B cell (primary cell): ENCODE measurements around the gene PHF21B. TPM values are rescaled to one million over a fixed set of nuclear protein-coding genes. Genes with fewer than 3 reads are reported as not detected.

Experiments
- ATAC-seq: fragments of 200-7000 bp; cut with Tn5 transposase; one replicate; pipeline ENCODE4 v1.10.0; 2021; ENCODE audit warnings: low read depth, mild to moderate bottlenecking, moderate number of reproducible peaks, moderate library complexity
- CTCF ChIA-PET: fragments of 350-600 bp; sonication (Branson Sonifier 250); formaldehyde crosslinking; loops from one replicate; lab custom pipeline; 2021; ENCODE audit warnings: antibody characterized with exemption, inconsistent platforms; lab: Charles Lee
- POLR2A ChIA-PET: fragments of 350-600 bp; sonication (Branson Sonifier 250); formaldehyde crosslinking; loops from one replicate; lab custom pipeline; 2021; ENCODE audit warnings: antibody characterized with exemption; lab: Charles Lee
- DNase-seq: peaks from one replicate; pipeline ENCODE4 v3.0.0; 2013
- H2AFZ ChIP-seq: 2 replicates; pipeline ENCODE4 v1.6.1; 2012; ENCODE audit warnings: mild to moderate bottlenecking, low read depth, low read length; ENCODE audit not compliant: insufficient read depth, poor library complexity, severe bottlenecking
- H3K27ac ChIP-seq, 2 donors: 1 replicate in 1 of 2; 2 replicates in 1 of 2; pipeline ENCODE4 v1.5.1; 2012 to 2013; ENCODE audit warnings: low read length in 2 of 2, mild to moderate bottlenecking in 2 of 2, moderate library complexity in 1 of 2
- H3K27me3 ChIP-seq, 4 experiments: fragments of 200-600 bp in 1 of 4; sonication (generic) in 1 of 4; replicated peaks in 1 of 4; 1 replicate in 2 of 4; 2 replicates in 2 of 4; pipeline versions ENCODE4 v1.6.1 to v1.7.0; 2013 to 2016; ENCODE audit warnings: low read length in 3 of 4, mild to moderate bottlenecking in 2 of 4, mixed read lengths in 1 of 4, moderate library complexity in 1 of 4; ENCODE audit not compliant: insufficient read depth in 4 of 4, control insufficient read depth in 3 of 4; ENCODE audit errors: control extremely low read depth in 1 of 4
- H3K36me3 ChIP-seq, 2 experiments: replicated peaks in 1 of 2; 1 replicate in 1 of 2; 2 replicates in 1 of 2; pipeline versions ENCODE4 v1.6.1 to v1.7.1; 2013; ENCODE audit warnings: low read length in 1 of 2; ENCODE audit not compliant: insufficient read depth in 2 of 2, control insufficient read depth in 1 of 2; ENCODE audit errors: control extremely low read depth in 1 of 2, extremely low read depth in 1 of 2
- H3K4me1 ChIP-seq, 2 donors: fragments of 200-600 bp in 1 of 2; sonication (generic) in 1 of 2; 1 replicate in 1 of 2; 2 replicates in 1 of 2; pipeline versions ENCODE4 v1.5.1 to v1.6.1; 2013 to 2017; ENCODE audit warnings: low read length in 2 of 2; ENCODE audit not compliant: control insufficient read depth in 2 of 2, insufficient read depth in 2 of 2
- H3K4me2 ChIP-seq: replicated peaks from 2 replicates; pipeline ENCODE3; 2012; ENCODE audit warnings: mild to moderate bottlenecking, low read depth, low read length; ENCODE audit not compliant: poor library complexity, severe bottlenecking
- H3K4me3 ChIP-seq, 5 experiments: fragments of 200-600 bp in 1 of 5; sonication (generic) in 1 of 5; 1 replicate in 3 of 5; 2 replicates in 2 of 5; pipeline versions ENCODE4 v1.5.1 to v1.7.0; 2011 to 2016; ENCODE audit warnings: low read length in 4 of 5, mild to moderate bottlenecking in 4 of 5, low read depth in 2 of 5, control low read depth in 1 of 5, moderate library complexity in 1 of 5; ENCODE audit not compliant: insufficient read depth in 1 of 5; ENCODE audit errors: control extremely low read depth in 1 of 5, extremely low read depth in 1 of 5
- H3K79me2 ChIP-seq: fragments of 200-600 bp; sonication (generic); one replicate; pipeline ENCODE4 v1.6.0; 2016; ENCODE audit warnings: low read length; ENCODE audit not compliant: control insufficient read depth, insufficient read depth
- H3K9ac ChIP-seq: fragments of 200-600 bp; sonication (generic); 2 replicates; pipeline ENCODE4 v1.6.1; 2017; ENCODE audit warnings: mild to moderate bottlenecking, low read length, moderate library complexity
- H3K9me3 ChIP-seq, 3 donors: one replicate each; pipeline versions ENCODE4 v1.6.1 to v1.7.1; 2013; ENCODE audit warnings: low read length in 2 of 3; ENCODE audit not compliant: control insufficient read depth in 2 of 3, insufficient read depth in 1 of 3; ENCODE audit errors: control extremely low read depth in 1 of 3
- H4K20me1 ChIP-seq: 2 replicates; pipeline ENCODE4 v1.6.0; 2012; ENCODE audit warnings: mild to moderate bottlenecking, low read length; ENCODE audit not compliant: insufficient read depth, control insufficient read depth, poor library complexity, severe bottlenecking
- H3K27ac Mint-ChIP-seq: one replicate; pipeline ENCODE4 v1.8.0; 2021; ENCODE audit warnings: mixed read lengths
- H3K27me3 Mint-ChIP-seq: one replicate; pipeline ENCODE4 v1.8.0; 2021; ENCODE audit warnings: mixed read lengths
- H3K4me1 Mint-ChIP-seq: one replicate; pipeline ENCODE4 v1.8.0; 2021; ENCODE audit warnings: mixed read lengths
- H3K4me3 Mint-ChIP-seq: one replicate; pipeline ENCODE4 v1.8.0; 2021; ENCODE audit warnings: mixed read lengths
- H3K9me3 Mint-ChIP-seq: one replicate; pipeline ENCODE4 v1.8.0; 2022; ENCODE audit warnings: mixed read lengths; ENCODE audit not compliant: insufficient read depth
- EZH2 ChIP-seq: IDR thresholded peaks from 2 replicates; pipeline ENCODE4 v1.6.1; 2012; ENCODE audit warnings: borderline replicate concordance, low read depth, mild to moderate bottlenecking, moderate library complexity, low read length; ENCODE audit not compliant: insufficient read depth, poor library complexity, severe bottlenecking
- WGBS: methylation state at CpG from one replicate; pipeline ENCODE4 v1.1.5; 2013; ENCODE audit warnings: missing lambda C conversion rate; ENCODE audit not compliant: insufficient coverage; 5-methylcytosine and 5-hydroxymethylcytosine counted together
- intact Hi-C: fragments of 100-400 bp; cut with micrococcal nuclease; formaldehyde crosslinking; loops from one replicate; pipeline ENCODE4 v1.10.0; 2022
- polyA plus RNA-seq: library from polyadenylated mRNA; depleted of rRNA; stranded (reverse); fragments of >200 nt; gene quantifications from 2 replicates; pipeline ENCODE4 v1.2.3, GENCODE V29; 2012
- total RNA-seq, 2 donors: library from RNA; stranded (reverse); fragments of 120-200 nt in 1 of 2; gene quantifications; 1 replicate in 1 of 2; 2 replicates in 1 of 2; pipeline versions ENCODE4 v1.2.3 to v1.2.4, GENCODE V29; 2013 to 2022
- TF ChIP-seq, protein P1 (sequence below): fragments of 200-600 bp; IDR thresholded peaks from one replicate; pipeline ENCODE4 v1.8.0; 2022; ENCODE audit warnings: antibody characterized with exemption, mild to moderate bottlenecking

PHF21B gene
- total and polyA plus RNA-seq, 2 donors (not counting 1 experiment from before 2014, with no cell fraction given): not detected

- 35% methylated on average over 20 of the region's 22 CpGs for WGBS
- Histone ChIP-seq H3K36me3 (no peaks in the 10 kb centered on the region), H3K27me3 (no peaks in the 10 kb centered on the region), H3K4me1 (no peaks in the 10 kb centered on the region), H4K20me1 (no peaks in the 10 kb centered on the region), H3K9me3 (no peaks in the 10 kb centered on the region), H3K4me3 (no peak overlapping the region), H3K79me2 (no peaks in the 10 kb centered on the region), H2AFZ (no peak overlapping the region), H3K9ac (no peak overlapping the region), H3K4me2 (no peak overlapping the region), H3K27ac (no peak overlapping the region)
- no peaks in the 10 kb centered on the region for H3K9me3 Mint-ChIP-seq
- H3K4me1 Mint-ChIP-seq: no peaks in the 10 kb centered on the region
- TF ChIP-seq, protein P1, sequence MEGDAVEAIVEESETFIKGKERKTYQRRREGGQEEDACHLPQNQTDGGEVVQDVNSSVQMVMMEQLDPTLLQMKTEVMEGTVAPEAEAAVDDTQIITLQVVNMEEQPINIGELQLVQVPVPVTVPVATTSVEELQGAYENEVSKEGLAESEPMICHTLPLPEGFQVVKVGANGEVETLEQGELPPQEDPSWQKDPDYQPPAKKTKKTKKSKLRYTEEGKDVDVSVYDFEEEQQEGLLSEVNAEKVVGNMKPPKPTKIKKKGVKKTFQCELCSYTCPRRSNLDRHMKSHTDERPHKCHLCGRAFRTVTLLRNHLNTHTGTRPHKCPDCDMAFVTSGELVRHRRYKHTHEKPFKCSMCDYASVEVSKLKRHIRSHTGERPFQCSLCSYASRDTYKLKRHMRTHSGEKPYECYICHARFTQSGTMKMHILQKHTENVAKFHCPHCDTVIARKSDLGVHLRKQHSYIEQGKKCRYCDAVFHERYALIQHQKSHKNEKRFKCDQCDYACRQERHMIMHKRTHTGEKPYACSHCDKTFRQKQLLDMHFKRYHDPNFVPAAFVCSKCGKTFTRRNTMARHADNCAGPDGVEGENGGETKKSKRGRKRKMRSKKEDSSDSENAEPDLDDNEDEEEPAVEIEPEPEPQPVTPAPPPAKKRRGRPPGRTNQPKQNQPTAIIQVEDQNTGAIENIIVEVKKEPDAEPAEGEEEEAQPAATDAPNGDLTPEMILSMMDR: no peak
- TF ChIP-seq EZH2: no peak
- DNase-seq (no peak), ATAC-seq (no peak)
- peaks cover 2% of the 10 kb centered on the region for H3K27me3 Mint-ChIP-seq
- no peak overlapping the region for H3K4me3 Mint-ChIP-seq
- CTCF ChIA-PET: no interaction called here
- POLR2A ChIA-PET: no interaction called here
- H3K27ac Mint-ChIP-seq: no peak overlapping the region
- intact Hi-C loops: no loop called here
These were observed 75.9 kb downstream of the PHF21B start for GRCh38 chr22:44933666-44934453.

- no peak for DNase-seq
- no peaks in the 10 kb centered on the region for H3K36me3 ChIP-seq
- Mint-ChIP-seq H3K27ac (no peak overlapping the region), H3K4me3 (no peak overlapping the region), H3K27me3 (peaks cover 2% of the 10 kb centered on the region), H3K9me3 (no peaks in the 10 kb centered on the region), H3K4me1 (no peaks in the 10 kb centered on the region)
- intact Hi-C loops: no loop called here
- H3K4me3 ChIP-seq: no peak overlapping the region
- H4K20me1 ChIP-seq: no peaks in the 10 kb centered on the region
- no peaks in the 10 kb centered on the region for H3K9me3 ChIP-seq
- 95% methylated on average over 11 of the region's 11 CpGs for WGBS
- no peaks in the 10 kb centered on the region for H3K27me3 ChIP-seq
- no peak overlapping the region for H2AFZ ChIP-seq
- POLR2A ChIA-PET: no interaction called here
- ATAC-seq: no peak
- no peak overlapping the region for H3K4me2 ChIP-seq
- no peaks in the 10 kb centered on the region for H3K79me2 ChIP-seq
- no peak overlapping the region for H3K27ac ChIP-seq
- H3K9ac ChIP-seq: no peak overlapping the region
- CTCF ChIA-PET: no interaction called here
- H3K4me1 ChIP-seq: no peaks in the 10 kb centered on the region
- TF ChIP-seq, protein P1: no peak
- TF ChIP-seq EZH2: no peak
These were observed 77.3 kb downstream of the PHF21B start for GRCh38 chr22:44932493-44932892.
